Measurements from ENCODE around the gene UBE2I.
"Not testable (repeated sequence)": the region's sequence is repeated elsewhere in the genome, so short reads cannot be mapped to it uniquely, and the experiment has no call there.

DNA sequence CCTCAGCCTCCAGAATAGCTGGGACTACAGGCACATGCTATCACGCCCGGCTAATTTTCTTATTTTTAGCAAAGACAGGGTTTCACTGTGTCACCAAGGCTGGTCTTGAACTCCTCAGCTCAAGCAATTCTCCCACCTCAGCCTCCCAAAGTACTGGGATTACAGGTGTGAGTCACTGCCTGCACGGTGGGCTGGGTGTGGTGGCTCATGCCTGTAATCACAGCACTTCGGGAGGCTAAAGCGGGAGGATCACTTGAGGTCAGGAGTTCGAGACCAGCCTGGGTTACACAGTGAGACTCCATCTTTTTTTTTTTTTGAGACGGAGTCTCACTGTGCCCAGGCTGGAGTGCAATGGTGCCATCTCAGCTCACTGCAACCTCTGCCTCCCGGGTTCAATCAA lies 16.6 kb upstream of the UBE2I start:
- TF ChIP-seq, protein P1, sequence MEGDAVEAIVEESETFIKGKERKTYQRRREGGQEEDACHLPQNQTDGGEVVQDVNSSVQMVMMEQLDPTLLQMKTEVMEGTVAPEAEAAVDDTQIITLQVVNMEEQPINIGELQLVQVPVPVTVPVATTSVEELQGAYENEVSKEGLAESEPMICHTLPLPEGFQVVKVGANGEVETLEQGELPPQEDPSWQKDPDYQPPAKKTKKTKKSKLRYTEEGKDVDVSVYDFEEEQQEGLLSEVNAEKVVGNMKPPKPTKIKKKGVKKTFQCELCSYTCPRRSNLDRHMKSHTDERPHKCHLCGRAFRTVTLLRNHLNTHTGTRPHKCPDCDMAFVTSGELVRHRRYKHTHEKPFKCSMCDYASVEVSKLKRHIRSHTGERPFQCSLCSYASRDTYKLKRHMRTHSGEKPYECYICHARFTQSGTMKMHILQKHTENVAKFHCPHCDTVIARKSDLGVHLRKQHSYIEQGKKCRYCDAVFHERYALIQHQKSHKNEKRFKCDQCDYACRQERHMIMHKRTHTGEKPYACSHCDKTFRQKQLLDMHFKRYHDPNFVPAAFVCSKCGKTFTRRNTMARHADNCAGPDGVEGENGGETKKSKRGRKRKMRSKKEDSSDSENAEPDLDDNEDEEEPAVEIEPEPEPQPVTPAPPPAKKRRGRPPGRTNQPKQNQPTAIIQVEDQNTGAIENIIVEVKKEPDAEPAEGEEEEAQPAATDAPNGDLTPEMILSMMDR (conservative IDR thresholded peaks at IDR 0.05; ENCODE audit: low read length) = not testable (repeated sequence)
- TF ChIP-seq EZH2phosphoT487 (IDR thresholded peaks at IDR 0.05; ENCODE audit: borderline replicate concordance) = not testable (repeated sequence)
